ENCODE data around the gene CCNY.

DNA sequence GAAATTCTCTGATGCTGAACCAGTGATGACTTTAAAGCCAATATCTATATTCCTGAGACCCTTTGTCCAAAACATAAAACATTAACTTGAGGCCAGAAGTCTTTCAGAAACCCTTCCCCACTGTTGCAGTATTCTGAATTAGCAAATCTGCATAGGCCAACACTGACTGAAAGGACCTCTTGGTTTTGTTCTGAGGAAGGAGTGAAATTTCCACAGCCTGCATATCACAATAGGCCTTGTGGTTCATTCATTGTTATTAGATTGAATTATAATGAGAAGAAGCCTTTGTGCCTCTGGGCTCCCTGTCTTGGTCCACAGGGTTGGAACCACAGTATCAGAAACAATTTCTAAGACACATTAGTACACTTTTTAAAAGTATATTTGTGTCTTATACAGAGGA, 90.3 kb downstream of the CCNY start:
- TF ChIP-seq, protein P1, sequence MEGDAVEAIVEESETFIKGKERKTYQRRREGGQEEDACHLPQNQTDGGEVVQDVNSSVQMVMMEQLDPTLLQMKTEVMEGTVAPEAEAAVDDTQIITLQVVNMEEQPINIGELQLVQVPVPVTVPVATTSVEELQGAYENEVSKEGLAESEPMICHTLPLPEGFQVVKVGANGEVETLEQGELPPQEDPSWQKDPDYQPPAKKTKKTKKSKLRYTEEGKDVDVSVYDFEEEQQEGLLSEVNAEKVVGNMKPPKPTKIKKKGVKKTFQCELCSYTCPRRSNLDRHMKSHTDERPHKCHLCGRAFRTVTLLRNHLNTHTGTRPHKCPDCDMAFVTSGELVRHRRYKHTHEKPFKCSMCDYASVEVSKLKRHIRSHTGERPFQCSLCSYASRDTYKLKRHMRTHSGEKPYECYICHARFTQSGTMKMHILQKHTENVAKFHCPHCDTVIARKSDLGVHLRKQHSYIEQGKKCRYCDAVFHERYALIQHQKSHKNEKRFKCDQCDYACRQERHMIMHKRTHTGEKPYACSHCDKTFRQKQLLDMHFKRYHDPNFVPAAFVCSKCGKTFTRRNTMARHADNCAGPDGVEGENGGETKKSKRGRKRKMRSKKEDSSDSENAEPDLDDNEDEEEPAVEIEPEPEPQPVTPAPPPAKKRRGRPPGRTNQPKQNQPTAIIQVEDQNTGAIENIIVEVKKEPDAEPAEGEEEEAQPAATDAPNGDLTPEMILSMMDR (IDR thresholded peaks at IDR 0.05; ENCODE audit: low read depth, low read length, poor library complexity, severe bottlenecking) = no peak
- no peak for TF ChIP-seq EZH2phosphoT487 (IDR thresholded peaks at IDR 0.05; ENCODE audit: borderline replicate concordance, low read length)

All from DOHH2 (cell line).